8988T (cell line): ENCODE measurements around the gene HKDC1.
"Not testable (repeated sequence)": the region's sequence is repeated elsewhere in the genome, so short reads cannot be mapped to it uniquely, and the experiment has no call there.

Experiments
- DNase-seq: peaks from one replicate; pipeline ENCODE4 v3.0.0; 2011

HKDC1 gene

DNA sequence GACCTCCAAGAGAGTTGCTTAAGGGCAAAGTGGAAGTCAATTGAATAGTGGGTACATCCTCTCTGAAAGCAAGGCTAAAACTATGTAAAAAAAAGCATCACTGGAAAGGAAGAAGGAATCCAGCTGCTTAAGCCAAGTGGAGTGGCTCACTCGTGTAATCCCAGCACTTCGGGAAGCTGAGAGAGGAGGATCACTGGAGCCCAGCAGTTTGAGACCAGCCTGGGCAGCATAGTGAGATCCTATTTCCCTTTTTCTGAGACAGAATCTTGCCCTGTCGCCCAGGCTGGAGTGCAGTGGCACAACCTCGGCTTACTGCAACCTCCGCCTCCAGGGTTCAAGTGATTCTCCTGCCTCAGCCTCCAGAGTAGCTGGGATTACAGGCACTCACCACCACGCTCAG is 64.3 kb downstream of the HKDC1 start:
- not testable (repeated sequence) for DNase-seq

DNA sequence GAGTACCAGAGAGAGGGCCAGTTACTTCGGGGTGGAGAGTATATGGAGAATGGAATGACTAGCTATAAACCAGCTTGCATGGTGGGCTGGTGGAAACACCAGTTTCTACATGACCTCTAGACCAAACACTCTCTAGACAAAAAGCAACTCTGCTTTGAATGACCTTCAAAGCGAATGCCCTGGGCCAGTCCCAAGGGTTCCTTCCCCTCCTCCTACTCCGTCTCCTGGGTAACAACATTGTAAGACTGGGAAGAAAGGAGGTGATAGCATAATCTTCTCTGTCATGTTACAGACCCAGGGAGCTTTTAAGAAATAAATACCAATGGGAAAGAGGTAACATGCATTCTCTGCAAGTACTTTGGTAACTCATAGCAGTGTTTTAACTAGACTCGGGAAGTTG is 65.6 kb downstream of the HKDC1 start:
- DNase-seq, result no peak

DNA sequence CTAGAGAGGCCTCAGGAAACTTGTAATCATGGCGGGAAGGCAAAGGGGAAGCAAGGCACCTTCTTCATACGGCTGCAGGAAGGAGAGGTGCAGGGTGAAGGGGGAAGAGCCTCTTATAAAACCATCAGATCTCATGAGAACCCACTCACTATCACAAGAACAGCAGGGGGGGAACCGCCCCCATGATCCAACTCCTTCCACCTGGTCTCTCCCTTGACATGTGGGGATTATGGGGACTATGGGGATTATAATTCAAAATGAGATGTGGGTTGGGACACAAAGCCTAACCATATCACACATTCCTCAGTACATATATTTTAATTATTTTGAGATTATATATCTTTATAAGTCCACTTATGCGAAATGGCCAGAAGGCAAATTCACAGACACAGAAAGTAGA is 67.0 kb downstream of the HKDC1 start:
- no peak for DNase-seq

DNA sequence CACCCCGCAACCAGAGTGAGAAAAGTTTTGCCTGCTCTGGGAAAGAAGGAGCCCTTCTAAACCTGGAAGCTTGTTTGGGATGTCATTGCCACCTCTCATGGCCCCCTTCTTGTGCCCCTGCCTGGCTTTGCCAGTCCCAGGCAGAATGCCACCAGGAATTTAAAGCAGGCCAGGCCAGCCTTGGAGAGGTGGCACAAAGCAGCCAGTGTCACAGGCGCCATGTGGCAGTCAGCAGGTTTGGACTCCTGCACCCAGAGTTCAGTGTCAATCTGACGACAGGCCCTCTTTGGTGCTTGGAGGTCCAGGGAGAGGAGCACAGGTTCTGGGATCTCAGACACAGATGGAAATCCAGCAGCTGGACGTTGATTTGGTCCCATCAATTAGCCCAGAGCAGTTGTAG is 70.9 kb downstream of the HKDC1 start:
- DNase-seq, result no peak

DNA sequence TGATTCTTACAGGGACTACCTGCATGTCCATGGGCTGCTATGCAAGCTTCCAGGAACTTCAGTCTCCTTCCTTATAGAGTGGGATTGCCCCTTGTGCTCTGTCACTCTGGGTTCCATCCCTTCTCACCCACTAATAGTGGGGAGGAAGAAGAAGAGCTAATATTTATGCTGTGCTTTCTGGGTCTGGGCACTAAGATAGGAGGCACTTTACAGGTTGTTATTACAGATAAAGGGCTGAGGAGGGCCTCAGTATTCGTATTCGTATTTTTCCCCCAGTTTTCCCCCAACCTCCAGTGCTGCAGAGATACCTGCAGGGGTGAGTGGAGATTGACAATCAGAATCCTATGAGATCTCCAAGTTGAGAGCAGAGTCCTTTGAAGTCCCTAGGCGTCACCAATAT is 72.3 kb downstream of the HKDC1 start:
- no peak for DNase-seq

- no peak for DNase-seq
Observed at GRCh38 chr10:69295027-69295636, 75.0 kb downstream of the HKDC1 start.

GRCh38 chr10:69303632-69304051 is 83.5 kb downstream of the HKDC1 start:
- no peak for DNase-seq

DNA sequence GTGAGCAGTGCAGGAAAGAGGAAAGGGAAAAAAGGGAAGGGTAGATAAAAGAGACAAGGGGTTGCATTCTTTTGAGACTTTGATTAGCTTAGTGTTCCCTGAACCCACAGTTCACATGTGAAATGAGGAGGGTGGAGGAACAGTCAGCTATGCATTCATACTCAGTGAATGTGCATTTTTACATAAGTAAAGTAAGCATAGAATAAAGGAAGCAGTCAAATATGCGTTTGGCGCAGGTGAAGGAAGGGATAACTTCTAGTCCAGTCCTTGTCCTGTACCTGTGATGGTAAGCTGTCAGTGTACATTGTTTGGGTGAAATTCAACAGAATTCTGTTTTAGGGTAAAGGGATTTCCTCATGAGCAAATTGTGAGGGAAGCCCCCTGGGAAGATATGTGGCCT is 86.3 kb downstream of the HKDC1 start:
- no peak for DNase-seq

DNA sequence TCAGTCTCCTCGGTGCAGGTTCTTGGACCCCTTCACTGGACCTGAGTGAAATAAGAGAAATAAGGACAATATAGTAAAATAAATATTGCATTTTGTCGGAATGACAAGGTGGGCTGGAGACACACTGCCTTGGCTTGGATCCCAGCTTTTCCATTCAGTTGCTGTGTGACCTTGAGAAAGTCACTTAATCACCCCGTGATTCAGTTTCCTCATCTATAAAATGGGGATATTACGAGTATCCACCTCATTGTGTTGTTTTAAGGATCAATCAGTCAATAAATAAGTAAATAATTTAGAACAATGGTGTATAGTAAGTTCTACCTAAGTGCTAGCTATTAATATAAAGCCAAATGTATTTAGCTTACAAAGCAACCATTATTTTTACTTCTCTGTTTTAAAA is 87.3 kb downstream of the HKDC1 start:
- DNase-seq, result no peak

DNA sequence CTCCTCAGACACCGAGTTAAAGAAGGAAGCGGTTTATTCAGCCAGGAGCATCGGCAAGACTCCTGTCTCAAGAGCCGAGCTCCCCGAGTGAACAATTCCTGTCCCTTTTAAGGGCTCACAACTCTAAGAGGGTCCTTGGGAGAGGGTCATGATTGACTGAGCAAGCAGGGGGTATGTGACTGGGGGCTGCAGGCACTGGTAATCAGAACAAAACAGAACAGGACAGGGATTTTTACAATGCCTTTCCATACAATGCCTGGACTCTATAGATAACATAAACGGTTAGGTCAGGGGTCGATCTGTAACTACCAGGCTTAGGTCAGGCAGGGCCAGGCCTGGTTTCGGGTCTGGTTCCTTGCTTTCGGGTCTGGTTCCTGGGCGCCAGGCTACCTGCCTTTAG is 88.2 kb downstream of the HKDC1 start:
- DNase-seq, result not testable (repeated sequence)

- DNase-seq, result no peak
Observed at GRCh38 chr10:69311309-69311708, 91.2 kb downstream of the HKDC1 start.

GRCh38 chr10:69312528-69312927 is 92.4 kb downstream of the HKDC1 start:
- DNase-seq, result no peak

- DNase-seq, result no peak
Observed at GRCh38 chr10:69315100-69315542, 95.0 kb downstream of the HKDC1 start.

DNA sequence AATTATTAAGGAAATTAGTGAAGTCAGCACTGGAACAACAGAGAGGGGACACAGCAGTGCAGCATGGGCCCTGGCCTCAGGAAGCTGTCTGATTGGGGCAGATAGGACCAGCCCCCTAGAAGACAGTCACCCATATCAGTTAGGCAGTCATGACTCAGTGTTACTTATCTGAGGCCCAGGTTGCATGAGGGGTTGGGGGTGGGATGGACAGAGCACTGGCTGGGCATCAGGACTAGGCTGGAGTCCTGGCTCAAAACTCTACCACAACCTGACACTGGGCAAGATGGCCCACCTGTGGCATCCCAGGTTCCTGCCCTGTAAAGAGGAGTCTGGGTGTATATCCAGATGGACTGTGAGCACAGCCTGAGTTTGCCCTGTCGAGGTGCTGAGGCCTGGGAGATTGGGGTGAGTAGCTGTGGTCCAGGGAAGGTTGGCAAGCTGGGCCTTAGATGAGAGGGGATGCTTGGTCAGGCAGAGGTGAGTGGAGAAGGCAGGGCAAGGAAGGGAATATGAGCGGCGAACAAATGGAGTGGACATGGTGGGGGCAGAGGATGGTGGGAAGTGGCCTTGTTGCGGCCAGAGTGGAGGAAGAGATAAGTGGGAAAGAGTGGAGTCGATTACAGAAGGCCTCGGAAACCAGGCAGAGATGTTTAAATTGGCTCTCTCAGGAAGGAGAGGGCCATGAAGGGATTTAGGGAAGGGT is 95.6 kb downstream of the HKDC1 start:
- DNase-seq, result no peak

GRCh38 chr10:69316313-69317059 is 96.4 kb downstream of the HKDC1 start:
- DNase-seq, result no peak
